Breast epithelium (tissue), 4 donors: ENCODE data around the gene PGBD5. TPM values are rescaled to one million over a fixed set of nuclear protein-coding genes. Genes with fewer than 3 reads are reported as not detected.

ENCODE experiments used
- DNase-seq, 2 donors: peaks; one replicate each; pipeline ENCODE4 v3.0.0-alpha.2; 2019; ENCODE audit warnings: low spot score in 2 of 2
- H3K27ac ChIP-seq, 2 donors: fragments of 200-600 bp; sonication (generic) in 1 of 2; one replicate each; pipeline ENCODE4 v1.5.1; 2016 to 2019; ENCODE audit warnings: mild to moderate bottlenecking in 1 of 2
- H3K27me3 ChIP-seq, 2 donors: fragments of 200-600 bp; sonication (generic) in 1 of 2; one replicate each; pipeline versions ENCODE4 v1.5.1 to v1.6.0; 2017 to 2019; ENCODE audit warnings: control low read depth in 1 of 2, mild to moderate bottlenecking in 1 of 2
- H3K36me3 ChIP-seq: fragments of 200-600 bp; one replicate; pipeline ENCODE4 v1.5.1; 2019
- H3K4me1 ChIP-seq, 2 donors: fragments of 200-600 bp; sonication (generic); one replicate each; pipeline ENCODE4 v1.5.1; 2016 to 2019; ENCODE audit warnings: control low read depth in 1 of 2
- H3K4me3 ChIP-seq, 3 donors: fragments of 200-600 bp; sonication (generic); 1 replicate in 2 of 3; 2 replicates in 1 of 3; pipeline ENCODE4 v1.5.1; 2016 to 2019; ENCODE audit warnings: mild to moderate bottlenecking in 3 of 3, moderate library complexity in 2 of 3
- H3K9me3 ChIP-seq, 2 donors: fragments of 200-600 bp; sonication (generic) in 1 of 2; one replicate each; pipeline ENCODE4 v1.5.1; 2016 to 2019; ENCODE audit warnings: control low read depth in 1 of 2
- POLR2A ChIP-seq: fragments of 450-650 bp; IDR thresholded peaks from one replicate; pipeline ENCODE4 v1.6.1; 2016; ENCODE audit warnings: antibody characterized with exemption, mild to moderate bottlenecking, moderate library complexity
- POLR2AphosphoS5 ChIP-seq, 3 donors: sonication (generic); formaldehyde crosslinking; IDR thresholded peaks; one replicate each; pipeline ENCODE4 v1.6.1; 2017; ENCODE audit warnings: antibody characterized with exemption in 3 of 3
- intact Hi-C: fragments of 100-400 bp; cut with DNase I; formaldehyde crosslinking; loops from one replicate; pipeline ENCODE4 v1.15.1; 2023; ENCODE audit warnings: low total_unique reads
- total RNA-seq, 3 donors: library from RNA; depleted of rRNA; stranded (reverse); fragments of >200 nt; gene quantifications; one replicate each; pipeline ENCODE4 v1.1.0, GENCODE V29; 2016
- TF ChIP-seq, protein P1 (sequence below), 3 donors: fragments of 450-650 bp; IDR thresholded peaks; one replicate each; pipeline ENCODE4 v1.5.1; 2016 to 2017; ENCODE audit warnings: antibody characterized with exemption in 3 of 3, mild to moderate bottlenecking in 3 of 3, moderate library complexity in 3 of 3

Gene PGBD5
- total RNA-seq, 3 donors from 2014 or later = 0.48 to 0.98 (median 0.59) TPM

DNA sequence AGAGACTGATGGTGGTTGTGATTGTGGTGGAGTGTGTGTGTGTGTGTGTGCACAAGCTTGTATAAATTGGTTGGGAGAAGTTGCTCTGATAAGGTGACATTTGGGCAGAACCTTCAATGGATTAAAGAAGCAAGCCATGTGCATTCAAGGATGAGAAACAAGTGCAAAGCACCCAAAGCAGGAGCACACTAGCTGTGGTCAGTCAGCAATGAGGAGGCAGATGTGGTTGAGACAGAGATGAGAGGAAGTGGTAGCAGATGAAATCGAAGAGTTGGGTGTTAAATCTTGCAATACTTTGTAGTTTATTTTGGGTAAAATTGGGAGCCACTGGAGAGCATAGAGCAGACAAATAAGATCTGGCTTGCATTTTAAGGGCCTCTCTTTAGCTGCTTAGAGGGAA, 4.4 kb upstream of the PGBD5 start:
- Histone ChIP-seq H3K9me3 (no peaks in the 10 kb centered on the region), H3K27ac (no peak overlapping the region), H3K36me3 (no peaks in the 10 kb centered on the region), H3K4me1 (no peaks in the 10 kb centered on the region), H3K4me3 (no peak overlapping the region), H3K27me3 (peaks cover 0 to 35% of the 10 kb centered on the region in 2 donors)
- no peak for DNase-seq
- TF ChIP-seq POLR2A (no peak), POLR2AphosphoS5 (IDR thresholded peaks at IDR 0.05) (no peak)
- intact Hi-C loops = loop anchor here (5.0 kb wide), 1 partner anchor 83 kb away; no protein-coding TSS in a partner anchor

DNA sequence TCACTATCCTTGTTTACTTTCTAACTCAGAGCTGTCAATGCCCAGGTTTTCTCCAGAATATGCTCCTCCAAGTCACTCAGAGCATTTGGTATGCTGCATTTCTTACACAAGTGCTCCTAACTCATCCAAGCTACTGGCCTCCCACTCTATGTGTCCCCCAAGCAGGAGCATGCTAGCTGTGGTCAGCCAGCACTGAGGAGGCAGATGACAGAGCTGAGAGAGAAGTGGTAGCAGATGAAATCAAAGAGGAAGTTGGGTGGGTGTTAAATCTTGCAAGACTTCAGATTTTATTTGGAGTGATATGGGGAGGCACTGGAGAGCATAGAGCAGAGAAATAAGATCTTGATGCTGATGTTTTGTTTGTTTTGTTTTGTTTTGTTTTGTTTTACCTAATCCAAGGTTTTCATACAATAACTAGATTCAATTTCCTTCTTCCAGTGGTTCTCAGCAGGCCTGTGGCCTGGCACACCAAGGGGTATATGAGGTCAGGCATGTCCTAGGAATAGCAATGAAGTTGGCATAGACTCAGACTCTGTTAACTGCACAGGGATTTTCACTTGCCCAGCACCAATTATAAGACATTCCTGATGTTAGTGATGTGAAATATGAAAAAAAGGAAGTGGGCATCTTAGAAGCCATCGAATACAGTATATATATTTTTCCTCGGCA, 3.1 kb upstream of the PGBD5 start:
- TF ChIP-seq POLR2AphosphoS5 (IDR thresholded peaks at IDR 0.05) (no peak), POLR2A (no peak)
- TF ChIP-seq, protein P1, sequence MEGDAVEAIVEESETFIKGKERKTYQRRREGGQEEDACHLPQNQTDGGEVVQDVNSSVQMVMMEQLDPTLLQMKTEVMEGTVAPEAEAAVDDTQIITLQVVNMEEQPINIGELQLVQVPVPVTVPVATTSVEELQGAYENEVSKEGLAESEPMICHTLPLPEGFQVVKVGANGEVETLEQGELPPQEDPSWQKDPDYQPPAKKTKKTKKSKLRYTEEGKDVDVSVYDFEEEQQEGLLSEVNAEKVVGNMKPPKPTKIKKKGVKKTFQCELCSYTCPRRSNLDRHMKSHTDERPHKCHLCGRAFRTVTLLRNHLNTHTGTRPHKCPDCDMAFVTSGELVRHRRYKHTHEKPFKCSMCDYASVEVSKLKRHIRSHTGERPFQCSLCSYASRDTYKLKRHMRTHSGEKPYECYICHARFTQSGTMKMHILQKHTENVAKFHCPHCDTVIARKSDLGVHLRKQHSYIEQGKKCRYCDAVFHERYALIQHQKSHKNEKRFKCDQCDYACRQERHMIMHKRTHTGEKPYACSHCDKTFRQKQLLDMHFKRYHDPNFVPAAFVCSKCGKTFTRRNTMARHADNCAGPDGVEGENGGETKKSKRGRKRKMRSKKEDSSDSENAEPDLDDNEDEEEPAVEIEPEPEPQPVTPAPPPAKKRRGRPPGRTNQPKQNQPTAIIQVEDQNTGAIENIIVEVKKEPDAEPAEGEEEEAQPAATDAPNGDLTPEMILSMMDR (IDR thresholded peaks at IDR 0.05) = no peak
- H3K9me3 ChIP-seq = no peaks in the 10 kb centered on the region
- intact Hi-C loops = no loop called here
- H3K4me1 ChIP-seq = no peaks in the 10 kb centered on the region
- no peaks in the 10 kb centered on the region for H3K36me3 ChIP-seq
- DNase-seq = no peak
- H3K4me3 ChIP-seq = no peak overlapping the region
- H3K27me3 ChIP-seq = peaks cover 0 to 48% of the 10 kb centered on the region in 2 donors
- H3K27ac ChIP-seq = no peak overlapping the region

DNA sequence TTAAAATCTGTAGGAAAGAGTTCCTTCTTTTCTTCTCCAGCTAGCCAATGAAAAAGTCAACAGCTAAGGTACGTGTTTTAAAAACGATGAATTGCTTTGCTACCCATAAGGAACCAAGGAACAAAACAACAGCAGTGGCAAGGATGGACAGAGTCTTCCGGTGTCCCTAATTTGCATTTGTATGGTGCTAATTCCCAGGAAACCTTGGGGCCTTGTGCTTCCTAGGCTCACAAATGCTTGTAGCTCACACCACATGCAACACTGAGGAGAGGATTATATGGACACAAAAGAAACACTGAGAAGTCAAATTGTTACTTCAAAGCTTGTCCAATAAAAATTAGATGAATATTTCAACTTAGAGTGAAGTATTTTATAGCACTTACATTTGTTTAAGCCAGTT, 1.8 kb upstream of the PGBD5 start:
- peaks cover 0 to 56% of the 10 kb centered on the region in 2 donors for H3K27me3 ChIP-seq
- DNase-seq = no peak

DNA sequence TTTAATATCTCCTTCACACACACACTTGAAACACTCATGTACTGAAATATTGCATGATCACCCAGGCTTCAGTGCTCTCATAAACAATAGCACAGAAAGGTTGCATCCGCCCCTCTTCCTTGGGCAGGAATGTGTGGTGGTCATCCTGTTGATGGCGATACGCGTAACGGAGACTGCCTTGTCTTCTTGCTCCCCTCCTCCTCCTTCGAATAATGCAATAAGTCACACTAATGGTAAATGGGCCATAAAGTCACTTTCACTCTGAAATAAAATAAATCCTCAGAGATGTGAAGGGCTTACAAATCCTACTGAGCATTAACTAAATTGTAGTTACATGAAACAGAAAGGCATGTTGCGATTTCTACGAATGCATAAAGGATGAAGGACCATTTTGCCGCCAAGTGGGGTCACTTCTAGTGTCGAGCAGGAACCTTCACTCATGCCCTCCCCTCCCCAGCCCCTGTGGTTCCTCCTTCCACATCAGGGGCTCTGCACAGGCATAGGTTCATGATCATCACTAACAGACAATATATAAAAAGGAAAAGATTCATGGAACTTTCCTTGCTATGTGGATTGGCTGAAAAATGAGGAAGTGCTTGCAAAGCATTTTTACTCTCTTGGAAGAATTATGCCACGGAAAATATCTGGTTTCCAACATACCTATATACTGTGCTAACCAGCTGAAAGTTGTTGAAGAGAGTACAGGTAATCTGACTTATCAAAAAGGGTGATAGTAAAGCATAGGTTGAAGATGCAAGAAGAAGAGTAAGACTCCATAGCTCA, 1.2 kb upstream of the PGBD5 start:
- TF ChIP-seq, protein P1 (IDR thresholded peaks at IDR 0.05) = no peak
- no peak for TF ChIP-seq POLR2A
- TF ChIP-seq POLR2AphosphoS5 (IDR thresholded peaks at IDR 0.05) = no peak
- Histone ChIP-seq H3K4me3 (no peak overlapping the region), H3K9me3 (no peaks in the 10 kb centered on the region), H3K27me3 (peaks cover 0 to 57% of the 10 kb centered on the region in 2 donors), H3K4me1 (no peaks in the 10 kb centered on the region), H3K27ac (no peak overlapping the region), H3K36me3 (no peaks in the 10 kb centered on the region)
- no peak for DNase-seq
- intact Hi-C loops = no loop called here

More for the DNA sequence above, 1.8 kb upstream of the PGBD5 start:
- Histone ChIP-seq H3K36me3 (no peaks in the 10 kb centered on the region), H3K4me1 (no peaks in the 10 kb centered on the region), H3K9me3 (no peaks in the 10 kb centered on the region), H3K4me3 (no peak overlapping the region), H3K27ac (no peak overlapping the region)
- no peak for TF ChIP-seq POLR2AphosphoS5 (IDR thresholded peaks at IDR 0.05)
- TF ChIP-seq POLR2A = no peak
- TF ChIP-seq, protein P1 (IDR thresholded peaks at IDR 0.05) = no peak
- intact Hi-C loops = no loop called here

DNA sequence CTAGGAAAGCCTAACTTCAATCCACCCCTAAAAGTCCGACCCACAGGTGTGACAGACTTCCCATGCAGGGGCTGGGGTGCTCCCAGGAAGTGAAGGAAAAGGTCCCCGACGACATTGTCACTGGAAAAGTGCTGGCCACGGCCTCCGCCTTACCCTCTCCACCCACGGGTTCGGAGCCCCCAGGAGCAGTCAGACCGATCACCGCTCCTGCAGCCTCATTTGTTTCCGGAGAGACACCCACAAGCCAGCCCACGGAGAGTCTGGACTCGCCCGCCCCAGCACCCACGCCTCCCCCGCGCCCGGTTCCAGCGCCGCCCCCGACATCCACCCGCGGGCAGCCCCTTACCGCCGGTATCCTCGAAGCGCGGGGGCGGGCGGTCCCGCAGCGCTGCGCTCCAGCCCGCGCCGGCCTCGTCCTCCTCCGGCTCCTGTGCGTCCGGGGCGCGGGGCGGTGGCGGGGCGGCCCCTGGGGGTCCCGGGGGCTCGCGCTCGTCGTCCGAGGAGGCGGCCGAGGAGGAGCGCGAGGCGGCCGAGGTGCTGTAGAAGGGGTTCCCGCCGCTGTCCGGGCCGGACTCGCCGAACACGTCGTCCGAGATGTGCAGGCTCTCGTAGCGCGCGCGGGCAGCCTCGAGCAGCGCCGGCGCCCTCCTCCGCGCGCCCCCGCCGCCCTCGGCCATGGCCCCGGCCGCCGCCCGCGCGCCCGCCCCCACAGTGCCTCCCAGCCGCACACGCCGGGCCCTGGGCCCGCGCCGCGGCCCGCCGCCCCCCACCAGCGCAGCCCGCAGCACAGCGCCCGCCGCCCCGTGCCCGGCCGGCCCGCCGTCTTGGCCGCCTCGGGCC, 660 bp downstream of the PGBD5 start:
- Histone ChIP-seq H3K27ac (no peak overlapping the region), H3K4me1 (no peaks in the 10 kb centered on the region), H3K4me3 (peak overlapping the region in 2 of 3 donors; percentile 61 to 76), H3K9me3 (no peaks in the 10 kb centered on the region), H3K27me3 (peaks cover 0 to 69% of the 10 kb centered on the region in 2 donors), H3K36me3 (no peaks in the 10 kb centered on the region)
- intact Hi-C loops = no loop called here
- TF ChIP-seq POLR2AphosphoS5 (IDR thresholded peaks at IDR 0.05) (no peak), POLR2A (no peak)
- TF ChIP-seq, protein P1 (IDR thresholded peaks at IDR 0.05) = no peak
- no peak for DNase-seq
